HepG2 (cell line): ENCODE data around the gene YPEL3. TPM values are rescaled to one million over a fixed set of nuclear protein-coding genes. Genes with fewer than 3 reads are reported as not detected.

ENCODE experiments used
- GLI4 ChIP-seq: sonication (generic); formaldehyde crosslinking; IDR thresholded peaks from 2 replicates; pipeline ENCODE4 v1.5.1; 2020; ENCODE audit warnings: missing genetic modification reagents, mild to moderate bottlenecking, moderate library complexity, borderline replicate concordance
- HOXA5 ChIP-seq: sonication (generic); formaldehyde crosslinking; IDR thresholded peaks from 2 replicates; pipeline ENCODE4 v1.4.0; 2020; ENCODE audit warnings: missing genetic modification reagents
- JUNB ChIP-seq: sonication (generic); formaldehyde crosslinking; IDR thresholded peaks from 2 replicates; pipeline ENCODE4 v1.8.0; 2022; ENCODE audit warnings: missing genetic modification reagents, mild to moderate bottlenecking, borderline replicate concordance
- KDM6A ChIP-seq: IDR thresholded peaks from 2 replicates; pipeline ENCODE4 v1.6.1; 2016; ENCODE audit warnings: low read depth
- MED1 ChIP-seq: sonication (generic); formaldehyde crosslinking; IDR thresholded peaks from 2 replicates; pipeline ENCODE4 v1.4.0; 2020; ENCODE audit warnings: missing genetic modification reagents
- MTF1 ChIP-seq: sonication (generic); formaldehyde crosslinking; IDR thresholded peaks from 2 replicates; pipeline ENCODE4 v1.5.0; 2020; ENCODE audit warnings: missing genetic modification reagents
- MYNN ChIP-seq: sonication (generic); formaldehyde crosslinking; IDR thresholded peaks from 2 replicates; pipeline ENCODE4 v1.4.0; 2020; ENCODE audit warnings: mild to moderate bottlenecking, low read depth, missing genetic modification reagents
- NFIC ChIP-seq: IDR thresholded peaks from 2 replicates; pipeline ENCODE4 v1.6.1; 2012; ENCODE audit warnings: mild to moderate bottlenecking, low read length, inconsistent platforms
- NKX3-1 ChIP-seq: sonication (generic); formaldehyde crosslinking; IDR thresholded peaks from 2 replicates; pipeline ENCODE4 v1.5.0; 2020; ENCODE audit warnings: missing genetic modification reagents
- RCOR2 ChIP-seq: IDR thresholded peaks from 2 replicates; pipeline ENCODE4 v1.6.1; 2016; ENCODE audit warnings: missing biosample characterization, missing genetic modification reagents
- RNF2 ChIP-seq: fragments of 450-650 bp; conservative IDR thresholded peaks from 2 replicates; pipeline ENCODE4 v1.6.1; 2016; ENCODE audit warnings: low read depth
- SMAD3 ChIP-seq: sonication (generic); formaldehyde crosslinking; IDR thresholded peaks from 2 replicates; pipeline ENCODE4 v1.4.0; 2020; ENCODE audit warnings: missing genetic modification reagents
- SP140L ChIP-seq: sonication (generic); formaldehyde crosslinking; IDR thresholded peaks from 2 replicates; pipeline ENCODE4 v1.4.0; 2020; ENCODE audit warnings: missing genetic modification reagents, borderline replicate concordance
- THAP11 ChIP-seq: IDR thresholded peaks from 2 replicates; pipeline ENCODE4 v1.6.1; 2016; ENCODE audit warnings: missing biosample characterization, missing genetic modification reagents
- ZBTB3 ChIP-seq: sonication (generic); formaldehyde crosslinking; IDR thresholded peaks from 2 replicates; pipeline ENCODE4 v1.4.0; 2020; ENCODE audit warnings: low read depth, mild to moderate bottlenecking, moderate library complexity, missing genetic modification reagents, borderline replicate concordance
- ZFP82 ChIP-seq: sonication (generic); formaldehyde crosslinking; IDR thresholded peaks from 2 replicates; pipeline ENCODE4 v1.5.1; 2020; ENCODE audit warnings: mild to moderate bottlenecking, missing genetic modification reagents, borderline replicate concordance
- ZNF329 ChIP-seq: sonication (generic); formaldehyde crosslinking; IDR thresholded peaks from 2 replicates; pipeline ENCODE4 v1.9.0; 2021; ENCODE audit warnings: low read depth, mild to moderate bottlenecking, missing genetic modification reagents
- ZNF362 ChIP-seq: sonication (generic); formaldehyde crosslinking; IDR thresholded peaks from 2 replicates; pipeline ENCODE4 v1.4.0; 2020; ENCODE audit warnings: missing genetic modification reagents, mild to moderate bottlenecking, borderline replicate concordance
- ZNF430 ChIP-seq: sonication (generic); formaldehyde crosslinking; IDR thresholded peaks from 2 replicates; pipeline ENCODE4 v1.9.0; 2021; ENCODE audit warnings: mild to moderate bottlenecking, missing genetic modification reagents
- ZNF557 ChIP-seq: sonication (generic); formaldehyde crosslinking; IDR thresholded peaks from 2 replicates; pipeline ENCODE4 v1.4.0; 2020; ENCODE audit warnings: missing genetic modification reagents
- ZNF768 ChIP-seq: sonication (generic); formaldehyde crosslinking; IDR thresholded peaks from 2 replicates; pipeline ENCODE4 v1.4.0; 2020; ENCODE audit warnings: missing genetic modification reagents
- ZSCAN22 ChIP-seq: sonication (generic); formaldehyde crosslinking; IDR thresholded peaks from 2 replicates; pipeline ENCODE4 v1.4.0; 2020; ENCODE audit warnings: mild to moderate bottlenecking, missing genetic modification reagents
- polyA plus RNA-seq, 8 experiments: library from polyadenylated mRNA; depleted of rRNA in 3 of 8; stranded (reverse) in 7 of 8; unstranded in 1 of 8; fragments of >200 nt; fragmentation: Illumina TruSeq in 4 of 8; extraction: Trizol in 4 of 8; gene quantifications; 2 replicates each; pipeline versions ENCODE4 v1.2.1 to v1.2.3, GENCODE V29; 2011 to 2016; ENCODE audit warnings: low read depth in 4 of 8, missing spikeins in 1 of 8, mixed read lengths in 1 of 8; ENCODE audit not compliant: insufficient read depth in 1 of 8
- total RNA-seq, 5 experiments: library from RNA; depleted of rRNA; stranded (reverse); fragments of >200 nt; fragmentation: Illumina TruSeq; extraction: Trizol; gene quantifications; 2 replicates each; pipeline ENCODE4 v1.2.3, GENCODE V29; 2016; ENCODE audit warnings: low read depth in 1 of 5
- TF ChIP-seq, protein P1 (sequence below): IDR thresholded peaks from 2 replicates; pipeline ENCODE4 v1.6.1; 2018; ENCODE audit warnings: missing genetic modification reagents, mild to moderate bottlenecking, missing compliant biosample characterization
- TF ChIP-seq, protein P2 (sequence below): sonication (generic); formaldehyde crosslinking; IDR thresholded peaks from 2 replicates; pipeline ENCODE4 v1.4.0; 2020; ENCODE audit warnings: mild to moderate bottlenecking, missing genetic modification reagents
- TF ChIP-seq, protein P3 (sequence below): sonication (generic); formaldehyde crosslinking; IDR thresholded peaks from 2 replicates; pipeline ENCODE4 v1.8.0; 2022; ENCODE audit warnings: mild to moderate bottlenecking, missing genetic modification reagents, borderline replicate concordance

The YPEL3 gene
- total and polyA plus RNA-seq, 2 of the 13 experiments (the other 11 are each of a cell fraction or from before 2014, with no cell fraction given) = 5.4 to 47.0 TPM

DNA sequence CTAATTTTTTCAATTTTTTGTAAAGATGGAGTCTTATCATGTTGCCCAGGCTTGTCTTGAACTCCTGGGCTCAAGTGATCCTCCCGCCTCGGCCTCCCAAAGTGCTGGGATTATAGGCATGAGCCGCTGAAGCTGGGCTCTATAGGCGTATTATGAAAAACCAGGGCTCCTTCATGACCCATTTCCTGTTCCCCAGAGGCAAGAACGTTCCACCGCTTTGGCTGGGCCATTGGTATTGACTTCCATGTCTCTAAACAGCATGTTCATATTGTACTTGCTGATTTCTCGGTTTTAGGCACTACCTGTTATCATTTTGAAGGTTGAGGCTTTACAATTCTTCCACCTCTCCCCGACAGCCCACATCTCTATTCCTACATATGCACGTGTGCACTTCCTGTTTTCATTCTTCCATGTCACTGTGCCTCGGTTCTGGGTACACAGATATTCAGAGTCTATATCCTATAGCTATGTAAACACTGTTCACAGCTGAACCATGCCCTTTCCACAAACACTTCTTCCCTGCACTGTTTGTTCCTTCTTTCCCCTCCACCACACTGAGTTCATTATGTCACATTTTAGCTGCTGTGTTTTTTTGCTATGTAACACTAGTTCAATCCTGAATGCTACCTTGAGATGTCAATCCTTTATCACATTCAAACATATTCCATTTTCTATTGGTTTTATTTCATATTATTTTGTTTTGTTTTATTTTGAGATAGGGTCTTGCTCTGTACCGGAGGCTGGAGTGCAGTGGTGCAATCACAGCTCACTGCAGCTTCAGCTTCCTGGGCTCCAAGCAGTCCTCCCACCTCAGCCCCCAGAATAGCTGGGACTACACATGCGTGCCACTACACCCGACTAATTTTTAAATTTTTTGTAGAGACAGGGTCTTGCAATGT lies 43.8 kb upstream of the YPEL3 start (continued):
- TF ChIP-seq MED1 (peak; percentile 98), MTF1 (CRISPR knock-in tag) (no peak), ZFP82 (CRISPR knock-in tag) (no peak), ZNF430 (CRISPR knock-in tag) (peak; percentile 49), ZSCAN22 (no peak), RCOR2 (CRISPR knock-in tag) (peak; percentile 74), ZNF557 (no peak), ZNF768 (CRISPR knock-in tag) (no peak), RNF2 (no peak), GLI4 (CRISPR knock-in tag) (no peak), HOXA5 (CRISPR knock-in tag) (no peak; the same call in 1 of the 2 replicates), SP140L (CRISPR knock-in tag) (peak; percentile 89; the same call in 1 of the 2 replicates), ZNF362 (CRISPR knock-in tag) (peak; percentile 86; the same call in 1 of the 2 replicates), SMAD3 (CRISPR knock-in tag) (peak; percentile 94), ZNF329 (CRISPR knock-in tag) (no peak), MYNN (0 out of 2 replicates have a peak, but pooled peaks have one; percentile 21), KDM6A (CRISPR knock-in tag) (peak; percentile 99), NFIC (peak; percentile 80; the same call in 1 of the 2 replicates), NKX3-1 (CRISPR knock-in tag) (0 out of 2 replicates have a peak, but pooled peaks have one; percentile 37), ZBTB3 (peak; percentile 98), THAP11 (peak; percentile 76), JUNB (CRISPR knock-in tag) (peak; percentile 61; the same call in 1 of the 2 replicates)
- TF ChIP-seq, protein P1, sequence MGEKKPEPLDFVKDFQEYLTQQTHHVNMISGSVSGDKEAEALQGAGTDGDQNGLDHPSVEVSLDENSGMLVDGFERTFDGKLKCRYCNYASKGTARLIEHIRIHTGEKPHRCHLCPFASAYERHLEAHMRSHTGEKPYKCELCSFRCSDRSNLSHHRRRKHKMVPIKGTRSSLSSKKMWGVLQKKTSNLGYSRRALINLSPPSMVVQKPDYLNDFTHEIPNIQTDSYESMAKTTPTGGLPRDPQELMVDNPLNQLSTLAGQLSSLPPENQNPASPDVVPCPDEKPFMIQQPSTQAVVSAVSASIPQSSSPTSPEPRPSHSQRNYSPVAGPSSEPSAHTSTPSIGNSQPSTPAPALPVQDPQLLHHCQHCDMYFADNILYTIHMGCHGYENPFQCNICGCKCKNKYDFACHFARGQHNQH (CRISPR knock-in tag) = peak; percentile 99
- TF ChIP-seq, protein P2, sequence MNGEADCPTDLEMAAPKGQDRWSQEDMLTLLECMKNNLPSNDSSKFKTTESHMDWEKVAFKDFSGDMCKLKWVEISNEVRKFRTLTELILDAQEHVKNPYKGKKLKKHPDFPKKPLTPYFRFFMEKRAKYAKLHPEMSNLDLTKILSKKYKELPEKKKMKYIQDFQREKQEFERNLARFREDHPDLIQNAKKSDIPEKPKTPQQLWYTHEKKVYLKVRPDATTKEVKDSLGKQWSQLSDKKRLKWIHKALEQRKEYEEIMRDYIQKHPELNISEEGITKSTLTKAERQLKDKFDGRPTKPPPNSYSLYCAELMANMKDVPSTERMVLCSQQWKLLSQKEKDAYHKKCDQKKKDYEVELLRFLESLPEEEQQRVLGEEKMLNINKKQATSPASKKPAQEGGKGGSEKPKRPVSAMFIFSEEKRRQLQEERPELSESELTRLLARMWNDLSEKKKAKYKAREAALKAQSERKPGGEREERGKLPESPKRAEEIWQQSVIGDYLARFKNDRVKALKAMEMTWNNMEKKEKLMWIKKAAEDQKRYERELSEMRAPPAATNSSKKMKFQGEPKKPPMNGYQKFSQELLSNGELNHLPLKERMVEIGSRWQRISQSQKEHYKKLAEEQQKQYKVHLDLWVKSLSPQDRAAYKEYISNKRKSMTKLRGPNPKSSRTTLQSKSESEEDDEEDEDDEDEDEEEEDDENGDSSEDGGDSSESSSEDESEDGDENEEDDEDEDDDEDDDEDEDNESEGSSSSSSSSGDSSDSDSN (CRISPR knock-in tag) = peak; percentile 29
- TF ChIP-seq, protein P3, sequence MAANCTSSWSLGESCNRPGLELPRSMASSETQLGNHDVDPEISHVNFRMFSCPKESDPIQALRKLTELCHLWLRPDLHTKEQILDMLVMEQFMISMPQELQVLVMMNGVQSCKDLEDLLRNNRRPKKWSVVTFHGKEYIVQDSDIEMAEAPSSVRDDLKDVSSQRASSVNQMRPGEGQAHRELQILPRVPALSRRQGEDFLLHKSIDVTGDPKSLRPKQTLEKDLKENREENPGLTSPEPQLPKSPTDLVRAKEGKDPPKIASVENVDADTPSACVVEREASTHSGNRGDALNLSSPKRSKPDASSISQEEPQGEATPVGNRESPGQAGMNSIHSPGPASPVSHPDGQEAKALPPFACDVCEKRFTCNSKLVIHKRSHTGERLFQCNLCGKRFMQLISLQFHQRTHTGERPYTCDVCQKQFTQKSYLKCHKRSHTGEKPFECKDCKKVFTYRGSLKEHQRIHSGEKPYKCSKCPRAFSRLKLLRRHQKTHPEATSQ = no peak
